Thyroid gland (tissue), 4 donors: ENCODE results near the gene NLRP1.

Experiments used
- POLR2A ChIP-seq, 2 donors: fragments of 450-650 bp; IDR thresholded peaks; one replicate each; pipeline ENCODE4 v1.6.1; 2017; ENCODE audit warnings: antibody characterized with exemption in 2 of 2, mild to moderate bottlenecking in 2 of 2, moderate library complexity in 1 of 2
- TF ChIP-seq, protein P1 (sequence below), 6 experiments: fragments of 200-600 bp in 3 of 6; fragments of 450-650 bp in 3 of 6; sonication (generic) in 3 of 6; IDR thresholded peaks; one replicate each; pipeline ENCODE4 v1.5.1; 2016 to 2019; ENCODE audit warnings: antibody characterized with exemption in 6 of 6, mild to moderate bottlenecking in 2 of 6, inconsistent platforms in 1 of 6, moderate library complexity in 1 of 6

DNA sequence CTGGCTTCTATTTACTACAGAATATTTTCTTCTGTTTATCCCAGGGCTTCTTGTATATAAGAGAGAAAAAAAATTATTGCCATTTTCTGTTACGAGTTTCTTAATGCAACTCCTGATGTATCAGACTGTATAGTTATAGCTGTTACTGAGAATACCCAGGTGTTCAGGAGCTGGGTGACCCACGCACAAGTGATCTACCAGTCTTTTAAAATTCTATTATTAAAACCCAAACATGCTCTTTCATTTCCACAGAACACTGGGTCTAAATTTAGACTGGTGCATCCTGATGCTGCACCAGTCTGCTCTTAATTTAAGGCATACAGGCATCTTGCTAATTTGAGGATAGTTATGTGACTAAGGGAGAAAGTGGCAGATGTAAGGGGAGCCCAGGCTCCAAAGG, 31.2 kb upstream of the NLRP1 start:
- no peak for TF ChIP-seq POLR2A (IDR thresholded peaks at IDR 0.05)
- TF ChIP-seq, protein P1, sequence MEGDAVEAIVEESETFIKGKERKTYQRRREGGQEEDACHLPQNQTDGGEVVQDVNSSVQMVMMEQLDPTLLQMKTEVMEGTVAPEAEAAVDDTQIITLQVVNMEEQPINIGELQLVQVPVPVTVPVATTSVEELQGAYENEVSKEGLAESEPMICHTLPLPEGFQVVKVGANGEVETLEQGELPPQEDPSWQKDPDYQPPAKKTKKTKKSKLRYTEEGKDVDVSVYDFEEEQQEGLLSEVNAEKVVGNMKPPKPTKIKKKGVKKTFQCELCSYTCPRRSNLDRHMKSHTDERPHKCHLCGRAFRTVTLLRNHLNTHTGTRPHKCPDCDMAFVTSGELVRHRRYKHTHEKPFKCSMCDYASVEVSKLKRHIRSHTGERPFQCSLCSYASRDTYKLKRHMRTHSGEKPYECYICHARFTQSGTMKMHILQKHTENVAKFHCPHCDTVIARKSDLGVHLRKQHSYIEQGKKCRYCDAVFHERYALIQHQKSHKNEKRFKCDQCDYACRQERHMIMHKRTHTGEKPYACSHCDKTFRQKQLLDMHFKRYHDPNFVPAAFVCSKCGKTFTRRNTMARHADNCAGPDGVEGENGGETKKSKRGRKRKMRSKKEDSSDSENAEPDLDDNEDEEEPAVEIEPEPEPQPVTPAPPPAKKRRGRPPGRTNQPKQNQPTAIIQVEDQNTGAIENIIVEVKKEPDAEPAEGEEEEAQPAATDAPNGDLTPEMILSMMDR (IDR thresholded peaks at IDR 0.05), result no peak
